Gastrocnemius medialis (tissue), 4 donors: ENCODE data around the gene MAU2. TPM values are rescaled to one million over a fixed set of nuclear protein-coding genes. Genes with fewer than 3 reads are reported as not detected.
A peak's percentile ranks its signal among the peaks of the same experiment; 100 is the strongest.

Source experiments
- ATAC-seq, 2 donors: fragments of 150-250 bp; one replicate each; pipeline ENCODE4 v1.9.1; 2016
- DNase-seq, 2 donors: peaks; one replicate each; pipeline ENCODE4 v3.0.0-alpha.2; 2019
- H3K27ac ChIP-seq, 4 donors: fragments of 200-600 bp; sonication (generic); 1 replicate in 1 of 4; 2 replicates in 3 of 4; pipeline ENCODE4 v1.5.1; 2016 to 2018; ENCODE audit warnings: mild to moderate bottlenecking in 2 of 4, moderate library complexity in 1 of 4
- H3K27me3 ChIP-seq, 3 donors: fragments of 200-600 bp; sonication (generic) in 2 of 3; 1 replicate in 1 of 3; 2 replicates in 2 of 3; pipeline versions ENCODE4 v1.5.1 to v1.6.0; 2016 to 2019; ENCODE audit warnings: mild to moderate bottlenecking in 1 of 3, moderate library complexity in 1 of 3
- H3K36me3 ChIP-seq, 2 donors: fragments of 200-600 bp; sonication (generic) in 1 of 2; one replicate each; pipeline ENCODE4 v1.5.1; 2017 to 2018
- H3K4me1 ChIP-seq, 2 donors: fragments of 200-600 bp; sonication (generic) in 1 of 2; one replicate each; pipeline ENCODE4 v1.5.1; 2016 to 2017; ENCODE audit warnings: mild to moderate bottlenecking in 2 of 2
- H3K4me3 ChIP-seq, 4 donors: fragments of 200-600 bp; sonication (generic) in 3 of 4; 1 replicate in 1 of 4; 2 replicates in 3 of 4; pipeline ENCODE4 v1.5.1; 2016 to 2019; ENCODE audit warnings: mild to moderate bottlenecking in 2 of 4
- H3K9me3 ChIP-seq, 3 donors: fragments of 200-600 bp; sonication (generic) in 2 of 3; 1 replicate in 1 of 3; 2 replicates in 2 of 3; pipeline ENCODE4 v1.5.1; 2016 to 2019
- CTCF ChIP-seq, 5 experiments: fragments of 450-650 bp in 3 of 5; fragments of 200-600 bp in 2 of 5; sonication (generic) in 2 of 5; IDR thresholded peaks in 4 of 5; conservative IDR thresholded peaks in 1 of 5; 1 replicate in 4 of 5; 2 replicates in 1 of 5; pipeline ENCODE4 v1.5.1; 2016 to 2019; ENCODE audit warnings: antibody characterized with exemption in 5 of 5, mild to moderate bottlenecking in 3 of 5, moderate library complexity in 3 of 5
- POLR2A ChIP-seq, 2 donors: fragments of 450-650 bp; IDR thresholded peaks; one replicate each; pipeline ENCODE4 v1.6.1; 2017; ENCODE audit warnings: antibody characterized with exemption in 2 of 2, mild to moderate bottlenecking in 2 of 2, moderate library complexity in 2 of 2
- in situ Hi-C, 4 donors: fragments of 200-750 bp; cut with MboI; loops; one replicate each; pipeline versions ENCODE4 v1.15.0 to v1.8.0; 2017; ENCODE audit warnings: low sequenced_read_pairs in 4 of 4
- intact Hi-C: fragments of 100-400 bp; cut with DNase I; formaldehyde crosslinking; loops from one replicate; pipeline ENCODE4 v1.15.1; 2023; ENCODE audit warnings: low total_unique reads
- total RNA-seq, 4 donors: library from RNA; depleted of rRNA; stranded (reverse); fragments of >200 nt; gene quantifications; one replicate each; pipeline versions ENCODE4 v1.1.0 to v1.2.3, GENCODE V29; 2016

MAU2 gene
- total RNA-seq, 4 donors from 2014 or later = 31.3 to 48.5 (median 41.7) TPM

- Histone ChIP-seq H3K4me1 (no peaks in the 10 kb centered on the region), H3K27me3 (no peaks in the 10 kb centered on the region), H3K27ac (no peak overlapping the region), H3K4me3 (no peak overlapping the region), H3K9me3 (no peaks in the 10 kb centered on the region), H3K36me3 (peaks cover 0 to 75% of the 10 kb centered on the region in 2 donors)
- intact Hi-C loops = no loop called here
- in situ Hi-C loops = no loop called here
- TF ChIP-seq CTCF (IDR thresholded peaks at IDR 0.05 in 4 of 5, conservative IDR thresholded peaks at IDR 0.05 in 1 of 5) = no peak
- no peak for TF ChIP-seq POLR2A (IDR thresholded peaks at IDR 0.05)
- peak; percentile 72 to 92 for ATAC-seq
- peak; percentile 18 to 63 for DNase-seq
These were observed 40.1 kb upstream of the MAU2 start for GRCh38 chr19:19280561-19280960.

DNA sequence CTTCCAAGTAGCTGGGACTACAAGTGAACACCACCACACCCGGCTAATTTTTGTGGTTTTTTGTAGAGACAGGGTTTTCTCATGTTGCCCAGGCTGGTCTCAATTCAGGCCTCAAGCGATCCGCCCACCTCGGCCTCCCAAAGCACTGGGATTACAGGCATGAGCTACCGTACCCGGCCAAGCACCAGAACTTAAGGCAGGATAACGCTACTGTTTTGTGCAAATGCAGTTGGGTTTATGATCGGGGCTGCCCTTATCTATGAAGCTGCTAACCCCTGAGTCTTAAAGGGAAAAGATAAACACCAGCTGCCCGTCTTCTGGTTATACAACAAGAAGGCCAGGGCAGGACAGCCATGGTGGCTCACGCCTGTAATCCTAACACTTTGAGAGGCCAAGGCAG, 34.9 kb upstream of the MAU2 start:
- Histone ChIP-seq H3K9me3 (no peaks in the 10 kb centered on the region), H3K27me3 (no peaks in the 10 kb centered on the region), H3K27ac (no peak overlapping the region), H3K4me3 (no peak overlapping the region), H3K4me1 (no peaks in the 10 kb centered on the region), H3K36me3 (peaks cover 0 to 63% of the 10 kb centered on the region in 2 donors)
- ATAC-seq (no peak), DNase-seq (no peak)
- in situ Hi-C loops (no loop called here), intact Hi-C loops (no loop called here)
- TF ChIP-seq POLR2A (IDR thresholded peaks at IDR 0.05) (no peak), CTCF (IDR thresholded peaks at IDR 0.05 in 4 of 5, conservative IDR thresholded peaks at IDR 0.05 in 1 of 5) (no peak)

DNA sequence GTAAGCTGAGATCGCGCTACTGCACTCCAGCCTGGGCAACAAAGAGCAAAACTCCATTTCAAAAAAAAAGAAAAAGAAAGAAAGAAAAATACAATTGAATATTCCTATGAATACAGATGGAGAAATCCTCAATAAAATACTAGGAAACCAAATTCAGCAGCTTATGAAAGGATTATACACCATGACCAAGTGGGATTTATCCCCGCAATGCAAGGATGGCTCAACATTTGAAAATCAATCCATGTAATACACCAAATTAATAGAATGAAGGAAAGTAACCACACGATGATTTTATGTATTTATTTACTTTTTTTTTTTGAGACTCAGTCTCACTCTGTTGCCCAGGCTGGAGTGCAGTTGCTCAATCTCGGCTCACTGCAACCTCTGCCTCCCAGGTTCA, 28.0 kb upstream of the MAU2 start:
- no peak for ATAC-seq
- no peaks in the 10 kb centered on the region for H3K9me3 ChIP-seq
- no peak overlapping the region for H3K27ac ChIP-seq
- no peak for DNase-seq
- intact Hi-C loops (no loop called here), in situ Hi-C loops (no loop called here)
- no peak for TF ChIP-seq CTCF (IDR thresholded peaks at IDR 0.05 in 4 of 5, conservative IDR thresholded peaks at IDR 0.05 in 1 of 5)
- H3K4me1 ChIP-seq = no peaks in the 10 kb centered on the region
- peaks cover 0 to 43% of the 10 kb centered on the region in 2 donors for H3K36me3 ChIP-seq
- H3K27me3 ChIP-seq = no peaks in the 10 kb centered on the region
- H3K4me3 ChIP-seq = no peak overlapping the region

GRCh38 chr19:19294914-19295313, 25.7 kb upstream of the MAU2 start:
- no peak for ATAC-seq
- Histone ChIP-seq H3K4me1 (no peaks in the 10 kb centered on the region), H3K27ac (no peak overlapping the region), H3K9me3 (no peaks in the 10 kb centered on the region), H3K27me3 (no peaks in the 10 kb centered on the region), H3K36me3 (peaks cover 0 to 22% of the 10 kb centered on the region in 2 donors), H3K4me3 (no peak overlapping the region)
- intact Hi-C loops (no loop called here), in situ Hi-C loops (no loop called here)
- TF ChIP-seq CTCF (IDR thresholded peaks at IDR 0.05 in 4 of 5, conservative IDR thresholded peaks at IDR 0.05 in 1 of 5) (no peak), POLR2A (IDR thresholded peaks at IDR 0.05) (no peak)
- no peak for DNase-seq

- no peaks in the 10 kb centered on the region for H3K27me3 ChIP-seq
- no peaks in the 10 kb centered on the region for H3K4me1 ChIP-seq
- H3K27ac ChIP-seq = no peak overlapping the region
- H3K9me3 ChIP-seq = no peaks in the 10 kb centered on the region
- intact Hi-C loops = no loop called here
- in situ Hi-C loops = no loop called here
- TF ChIP-seq CTCF (IDR thresholded peaks at IDR 0.05 in 4 of 5, conservative IDR thresholded peaks at IDR 0.05 in 1 of 5) (no peak), POLR2A (IDR thresholded peaks at IDR 0.05) (no peak)
- peaks cover 0 to 35% of the 10 kb centered on the region in 2 donors for H3K36me3 ChIP-seq
- ATAC-seq (peak in 1 of 2 donors; percentile 44), DNase-seq (no peak)
- no peak overlapping the region for H3K4me3 ChIP-seq
These were observed 23.5 kb upstream of the MAU2 start for GRCh38 chr19:19296953-19297689.
